ENCODE measurements around the gene KDM4C. TPM values are rescaled to one million over a fixed set of nuclear protein-coding genes. Genes with fewer than 3 reads are reported as not detected.

Gene KDM4C
- total and polyA plus RNA-seq, 2 of the 4 experiments (the other 2 are of a cell fraction): 11.8 to 23.8 TPM

DNA sequence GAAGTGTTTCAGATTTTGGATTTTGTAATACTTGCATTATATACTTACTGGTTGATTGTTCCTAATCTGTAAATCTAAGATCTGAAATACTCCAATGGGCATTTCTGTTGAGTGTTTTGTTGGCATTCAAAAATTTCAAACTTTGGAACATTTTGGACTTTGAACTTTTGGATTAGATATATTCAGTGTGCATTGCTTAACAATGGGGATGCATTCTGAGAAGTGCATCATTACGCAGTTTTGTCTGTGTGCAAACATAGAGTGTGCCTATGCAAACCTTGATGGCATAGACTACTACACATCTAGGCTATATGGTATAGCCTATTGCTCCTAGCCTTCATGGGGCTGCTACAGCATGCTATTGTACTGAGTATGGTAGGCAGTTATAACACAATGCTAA lies 325.4 kb downstream of the KDM4C start:
- H3K56ac ChIP-seq (ENCODE audit: extremely low read depth, insufficient read depth, low read length): no peak overlapping the region
- H2AK5ac ChIP-seq (ENCODE audit: low read depth, low read length): no peak overlapping the region
- dilution Hi-C loops (cut with HindIII; ENCODE audit: low sequenced_read_pairs, unreplicated experiment) (no loop called here), intact Hi-C loops (cut with micrococcal nuclease) (no loop called here), in situ Hi-C loops (cut with MboI; ENCODE audit: low sequenced_read_pairs) (no loop called here)
- H2BK15ac ChIP-seq (ENCODE audit: low read depth, low read length): no peak overlapping the region
- H2BK20ac ChIP-seq (ENCODE audit: low read depth, low read length): no peak overlapping the region
- 83% methylated on average over 1 of the region's 1 CpG; no CpG with 5 or more reads in 1 of the 2 experiments for WGBS, 2 experiments (ENCODE audit: extremely low coverage in 2 of 2, insufficient read length in 1 of 2)
- peaks cover 3% of the 10 kb centered on the region; the same call in 1 of the 2 replicates for H3K9me1 ChIP-seq (ENCODE audit: insufficient read depth, low read length)
- H3K79me1 ChIP-seq (ENCODE audit: low read depth in 1 of 2, low read length in 2 of 2): no peaks in the 10 kb centered on the region
- no peaks in the 10 kb centered on the region for H4K20me1 ChIP-seq (ENCODE audit: insufficient read depth, low read length)
- TF ChIP-seq, protein P1, sequence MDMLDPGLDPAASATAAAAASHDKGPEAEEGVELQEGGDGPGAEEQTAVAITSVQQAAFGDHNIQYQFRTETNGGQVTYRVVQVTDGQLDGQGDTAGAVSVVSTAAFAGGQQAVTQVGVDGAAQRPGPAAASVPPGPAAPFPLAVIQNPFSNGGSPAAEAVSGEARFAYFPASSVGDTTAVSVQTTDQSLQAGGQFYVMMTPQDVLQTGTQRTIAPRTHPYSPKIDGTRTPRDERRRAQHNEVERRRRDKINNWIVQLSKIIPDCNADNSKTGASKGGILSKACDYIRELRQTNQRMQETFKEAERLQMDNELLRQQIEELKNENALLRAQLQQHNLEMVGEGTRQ (IDR thresholded peaks at IDR 0.05; ENCODE audit: low read depth, low read length): no peak
- no peak for TF ChIP-seq CHD1 (IDR thresholded peaks at IDR 0.05; ENCODE audit: low read depth, low read length)
- no peak for TF ChIP-seq NFE2L2 (IDR thresholded peaks at IDR 0.05; ENCODE audit: low read depth, low read length)
- TF ChIP-seq BHLHE40 (IDR thresholded peaks at IDR 0.05; ENCODE audit: low read depth, low read length): no peak
- no peak for TF ChIP-seq MAZ (IDR thresholded peaks at IDR 0.05; ENCODE audit: borderline replicate concordance, low read depth, low read length)
- TF ChIP-seq RFX5 (IDR thresholded peaks at IDR 0.05; ENCODE audit: low read depth, low read length): no peak
- TF ChIP-seq SMC3 (IDR thresholded peaks at IDR 0.05; ENCODE audit: low read depth, low read length): no peak
- TF ChIP-seq, protein P2, sequence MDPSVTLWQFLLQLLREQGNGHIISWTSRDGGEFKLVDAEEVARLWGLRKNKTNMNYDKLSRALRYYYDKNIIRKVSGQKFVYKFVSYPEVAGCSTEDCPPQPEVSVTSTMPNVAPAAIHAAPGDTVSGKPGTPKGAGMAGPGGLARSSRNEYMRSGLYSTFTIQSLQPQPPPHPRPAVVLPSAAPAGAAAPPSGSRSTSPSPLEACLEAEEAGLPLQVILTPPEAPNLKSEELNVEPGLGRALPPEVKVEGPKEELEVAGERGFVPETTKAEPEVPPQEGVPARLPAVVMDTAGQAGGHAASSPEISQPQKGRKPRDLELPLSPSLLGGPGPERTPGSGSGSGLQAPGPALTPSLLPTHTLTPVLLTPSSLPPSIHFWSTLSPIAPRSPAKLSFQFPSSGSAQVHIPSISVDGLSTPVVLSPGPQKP (IDR thresholded peaks at IDR 0.05; ENCODE audit: borderline replicate concordance, low read depth, low read length): no peak
- no peak for TF ChIP-seq MAFK (IDR thresholded peaks at IDR 0.05; ENCODE audit: low read depth, low read length)
- TF ChIP-seq, protein P3, sequence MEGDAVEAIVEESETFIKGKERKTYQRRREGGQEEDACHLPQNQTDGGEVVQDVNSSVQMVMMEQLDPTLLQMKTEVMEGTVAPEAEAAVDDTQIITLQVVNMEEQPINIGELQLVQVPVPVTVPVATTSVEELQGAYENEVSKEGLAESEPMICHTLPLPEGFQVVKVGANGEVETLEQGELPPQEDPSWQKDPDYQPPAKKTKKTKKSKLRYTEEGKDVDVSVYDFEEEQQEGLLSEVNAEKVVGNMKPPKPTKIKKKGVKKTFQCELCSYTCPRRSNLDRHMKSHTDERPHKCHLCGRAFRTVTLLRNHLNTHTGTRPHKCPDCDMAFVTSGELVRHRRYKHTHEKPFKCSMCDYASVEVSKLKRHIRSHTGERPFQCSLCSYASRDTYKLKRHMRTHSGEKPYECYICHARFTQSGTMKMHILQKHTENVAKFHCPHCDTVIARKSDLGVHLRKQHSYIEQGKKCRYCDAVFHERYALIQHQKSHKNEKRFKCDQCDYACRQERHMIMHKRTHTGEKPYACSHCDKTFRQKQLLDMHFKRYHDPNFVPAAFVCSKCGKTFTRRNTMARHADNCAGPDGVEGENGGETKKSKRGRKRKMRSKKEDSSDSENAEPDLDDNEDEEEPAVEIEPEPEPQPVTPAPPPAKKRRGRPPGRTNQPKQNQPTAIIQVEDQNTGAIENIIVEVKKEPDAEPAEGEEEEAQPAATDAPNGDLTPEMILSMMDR (conservative IDR thresholded peaks at IDR 0.05; ENCODE audit: low read depth, low read length): no peak
- TF ChIP-seq MXI1 (IDR thresholded peaks at IDR 0.05; ENCODE audit: borderline replicate concordance, low read depth, low read length): no peak
- no peak for TF ChIP-seq FOS (IDR thresholded peaks at IDR 0.05; ENCODE audit: low read depth, low read length)
- no peak for TF ChIP-seq RCOR1 (IDR thresholded peaks at IDR 0.05; ENCODE audit: insufficient replicate concordance, low read length)
- TF ChIP-seq POLR2A (IDR thresholded peaks at IDR 0.05; ENCODE audit: low read depth, low read length): no peak
- no peak for TF ChIP-seq CEBPB (IDR thresholded peaks at IDR 0.05; ENCODE audit: low read depth, low read length)
- no peak for TF ChIP-seq RAD21 (IDR thresholded peaks at IDR 0.05; ENCODE audit: low read length)
- no peak for DNase-seq
- H3K27me3 ChIP-seq (ENCODE audit: control insufficient read depth, insufficient read depth, low read length): no peaks in the 10 kb centered on the region
- no peak overlapping the region for H4K8ac ChIP-seq (ENCODE audit: low read depth in 2 of 2, low read length in 2 of 2)
- no peak overlapping the region for H3K4ac ChIP-seq (ENCODE audit: low read depth, low read length)
- no peak overlapping the region for H4K91ac ChIP-seq (ENCODE audit: insufficient read depth, low read depth, low read length)
- H2BK5ac ChIP-seq (ENCODE audit: low read depth, low read length, poor library complexity, severe bottlenecking): no peak overlapping the region
- POLR2A ChIA-PET (ENCODE audit: unreplicated experiment): no interaction called here
- no peak overlapping the region for H3K27ac ChIP-seq (ENCODE audit: insufficient read depth, low read length)
- H3K4me2 ChIP-seq (ENCODE audit: low read depth, low read length): no peak overlapping the region
- H2AK9ac ChIP-seq (replicated peaks; ENCODE audit: low read depth, low read length, poor library complexity): no peak overlapping the region
- no peaks in the 10 kb centered on the region for H3K9me3 ChIP-seq (ENCODE audit: control insufficient read depth, insufficient read depth, low read length)
- no peak overlapping the region for H2BK120ac ChIP-seq (ENCODE audit: low read depth, low read length)
- no TSS peak for BruUV-seq (replicated peaks)
- CTCF ChIA-PET: no interaction called here
- ATAC-seq (ENCODE audit: low read depth): no peak
- H3K18ac ChIP-seq (ENCODE audit: low read depth, low read length): no peak overlapping the region
- H3K4me1 ChIP-seq (ENCODE audit: control insufficient read depth, insufficient read depth, low read length): peaks cover 4% of the 10 kb centered on the region; the same call in 1 of the 2 replicates
- no peak overlapping the region for H4K5ac ChIP-seq (ENCODE audit: low read depth, low read length)
- H3K4me3 ChIP-seq (ENCODE audit: insufficient read depth, low read depth, low read length): no peak overlapping the region
- no peak overlapping the region for H3K9ac ChIP-seq (ENCODE audit: low read depth, low read length)
- H3K14ac ChIP-seq (replicated peaks; ENCODE audit: low read depth, low read length): no peak overlapping the region
- H2AFZ ChIP-seq (replicated peaks; ENCODE audit: low read length, poor library complexity): no peak overlapping the region
- peaks cover 4% of the 10 kb centered on the region; the same call in 1 of the 2 replicates for H3K36me3 ChIP-seq (ENCODE audit: control insufficient read depth, insufficient read depth, low read length)
- H3K23ac ChIP-seq (ENCODE audit: low read depth, low read length): no peak overlapping the region
